ENCODE data around the gene PPP2R5C.
A peak's percentile ranks its signal among the peaks of the same experiment; 100 is the strongest.
"Not testable (repeated sequence)": the region's sequence is repeated elsewhere in the genome, so short reads cannot be mapped to it uniquely, and the experiment has no call there.

PPP2R5C gene

GRCh38 chr14:101957406-101958234 lies 196.1 kb downstream of the PPP2R5C start:
- DNase-seq: no peak

GRCh38 chr14:101958418-101959180 lies 197.1 kb downstream of the PPP2R5C start:
- DNase-seq: no peak

GRCh38 chr14:101959277-101959676 lies 197.8 kb downstream of the PPP2R5C start:
- DNase-seq: no peak

GRCh38 chr14:101960225-101960624 lies 198.7 kb downstream of the PPP2R5C start:
- no peak for DNase-seq

GRCh38 chr14:101961011-101961721 lies 199.7 kb downstream of the PPP2R5C start:
- peak; percentile 79 for DNase-seq

- no peak for DNase-seq
Observed at GRCh38 chr14:101961746-101962502, 200.4 kb downstream of the PPP2R5C start.

- DNase-seq: no peak
Observed at GRCh38 chr14:101962503-101962874, 201.0 kb downstream of the PPP2R5C start.

- DNase-seq: no peak
Observed at GRCh38 chr14:101963052-101963451, 201.5 kb downstream of the PPP2R5C start.

- no peak for DNase-seq
Observed at GRCh38 chr14:101963656-101964296, 202.3 kb downstream of the PPP2R5C start.

GRCh38 chr14:101964297-101965180 lies 203.0 kb downstream of the PPP2R5C start, which contains the start of gene DYNC1H1:
TSS of gene DYNC1H1 (plus strand) at chr14:101964573. CDS start at chr14:101964692, 119 bp downstream.
- DNase-seq: peak; percentile 89

- peak; percentile 64 for DNase-seq
Observed at GRCh38 chr14:101965181-101965544, 203.7 kb downstream of the PPP2R5C start.

GRCh38 chr14:101965770-101966722 lies 204.5 kb downstream of the PPP2R5C start:
- DNase-seq: no peak

- DNase-seq: no peak
Observed at GRCh38 chr14:101966742-101967141, 205.2 kb downstream of the PPP2R5C start.

- no peak for DNase-seq
Observed at GRCh38 chr14:101968186-101968585, 206.7 kb downstream of the PPP2R5C start.

- DNase-seq: no peak
Observed at GRCh38 chr14:101969481-101969880, 208.0 kb downstream of the PPP2R5C start.

GRCh38 chr14:101970830-101971400 lies 209.4 kb downstream of the PPP2R5C start:
- DNase-seq: no peak

- DNase-seq: not testable (repeated sequence)
Observed at GRCh38 chr14:101971458-101971857, 209.9 kb downstream of the PPP2R5C start.

- DNase-seq: peak; percentile 69
Observed at GRCh38 chr14:101972126-101972866, 210.8 kb downstream of the PPP2R5C start.

- no peak for DNase-seq
Observed at GRCh38 chr14:101973356-101973755, 211.8 kb downstream of the PPP2R5C start.

Measured in CD4-positive, alpha-beta T cell treated with Interferon gamma for 1 hour (primary cell).